GM12878 (cell line): Measurements from ENCODE around the gene CCDC3. TPM values are rescaled to one million over a fixed set of nuclear protein-coding genes. Genes with fewer than 3 reads are reported as not detected.

Experiments
- ATAC-seq: fragments of 200-7000 bp; cut with Tn5 transposase; 3 replicates; pipeline ENCODE4 v1.9.1; 2020; ENCODE audit warnings: mild to moderate bottlenecking, moderate library complexity
- BruUV-seq: library from RNA; stranded (reverse); fragments of 400-500 nt; replicated peaks from 2 replicates; lab custom pipeline; 2021; lab: Mats Ljungman, UMichigan
- CTCF ChIA-PET: fragments of 300-600 bp; sonication (Branson Sonifier 250); formaldehyde crosslinking; extraction: SDS; loops from one replicate; lab custom pipeline; 2021; ENCODE audit warnings: inconsistent platforms; lab: Yijun Ruan, JAX
- POLR2A ChIA-PET: fragments of 350-600 bp; formaldehyde crosslinking; extraction: SDS; loops from one replicate; lab custom pipeline; 2021; ENCODE audit warnings: inconsistent platforms; lab: Charles Lee
- RAD21 ChIA-PET: fragments of 300-600 bp; sonication (Branson Sonifier 250); formaldehyde crosslinking; loops from one replicate; lab custom pipeline; 2023; ENCODE audit warnings: antibody characterized with exemption; ENCODE audit not compliant: unreplicated experiment; lab: Charles Lee
- SMC1A ChIA-PET: fragments of 300-600 bp; sonication (Branson Sonifier 250); formaldehyde crosslinking; loops from one replicate; lab custom pipeline; 2023; ENCODE audit not compliant: unreplicated experiment, uncharacterized antibody; lab: Charles Lee
- DNase-seq: peaks from one replicate; pipeline ENCODE4 v3.0.0-alpha.2; 2011; ENCODE audit warnings: low read depth, low spot score
- FAIRE-seq: peaks from 3 replicates; lab custom pipeline; 2011; peaks lifted over from hg19 to GRCh38; lab: Jason Lieb, UNC
- H2AFZ ChIP-seq: 2 replicates; pipeline ENCODE4 v1.6.0; 2011; ENCODE audit warnings: low read depth, low read length, control low read depth; ENCODE audit not compliant: control insufficient read depth
- H3K27ac ChIP-seq: 2 replicates; pipeline ENCODE4 v1.5.1; 2011; ENCODE audit warnings: control low read depth; ENCODE audit not compliant: control insufficient read depth, insufficient read depth
- H3K27me3 ChIP-seq, 2 experiments: replicated peaks in 1 of 2; 2 replicates each; pipeline versions ENCODE4 v1.6.0 to v1.6.1; 2011; ENCODE audit warnings: low read length in 1 of 2; ENCODE audit not compliant: control insufficient read depth in 2 of 2, insufficient read depth in 2 of 2
- H3K36me3 ChIP-seq, 2 experiments: 2 replicates each; pipeline ENCODE4 v1.5.1; 2011; ENCODE audit warnings: low read length in 1 of 2; ENCODE audit not compliant: control insufficient read depth in 2 of 2, insufficient read depth in 2 of 2
- H3K4me1 ChIP-seq: 2 replicates; pipeline ENCODE4 v1.6.1; 2011; ENCODE audit warnings: mild to moderate bottlenecking, low read length, moderate library complexity, mixed read lengths; ENCODE audit not compliant: control insufficient read depth, insufficient read depth
- H3K4me2 ChIP-seq: 2 replicates; pipeline ENCODE4 v1.6.0; 2011; ENCODE audit warnings: control low read depth; ENCODE audit not compliant: control insufficient read depth, insufficient read depth
- H3K4me3 ChIP-seq: fragments of 200-600 bp; sonication (generic); 2 replicates; pipeline ENCODE4 v1.5.1; 2016
- H3K79me2 ChIP-seq: 2 replicates; pipeline ENCODE4 v1.6.0; 2011; ENCODE audit warnings: low read length; ENCODE audit not compliant: control insufficient read depth, insufficient read depth
- H3K9ac ChIP-seq: 2 replicates; pipeline ENCODE4 v1.8.0; 2011; ENCODE audit warnings: low read length, control low read depth, mixed read lengths; ENCODE audit not compliant: control insufficient read depth, insufficient read depth
- H3K9me3 ChIP-seq: replicated peaks from 3 replicates; pipeline ENCODE4 v1.5.1; 2011; ENCODE audit warnings: mild to moderate bottlenecking, low read length; ENCODE audit not compliant: control insufficient read depth, insufficient read depth
- H4K20me1 ChIP-seq: 2 replicates; pipeline ENCODE4 v1.6.0; 2011; ENCODE audit not compliant: control insufficient read depth, insufficient read depth
- CBFB ChIP-seq: IDR thresholded peaks from 2 replicates; pipeline ENCODE4 v1.6.1; 2016; ENCODE audit warnings: antibody characterized with exemption, low read depth
- CREM ChIP-seq: IDR thresholded peaks from 2 replicates; pipeline ENCODE4 v1.6.1; 2014; ENCODE audit warnings: antibody characterized with exemption, low read depth
- ETV6 ChIP-seq, 2 experiments: fragments of 450-650 bp in 1 of 2; IDR thresholded peaks in 1 of 2; conservative IDR thresholded peaks in 1 of 2; 2 replicates each; pipeline ENCODE4 v1.6.1; 2014; ENCODE audit warnings: antibody characterized with exemption in 1 of 2, borderline replicate concordance in 1 of 2, low read depth in 1 of 2, mild to moderate bottlenecking in 1 of 2, moderate library complexity in 1 of 2
- GATAD2B ChIP-seq: fragments of 450-650 bp; conservative IDR thresholded peaks from 2 replicates; pipeline ENCODE4 v1.6.1; 2017; ENCODE audit warnings: low read depth, mild to moderate bottlenecking, moderate library complexity
- JUNB ChIP-seq: IDR thresholded peaks from 2 replicates; pipeline ENCODE4 v1.6.1; 2016; ENCODE audit warnings: antibody characterized with exemption, mild to moderate bottlenecking
- NFYB ChIP-seq: IDR thresholded peaks from 2 replicates; pipeline ENCODE4 v1.6.1; 2011; ENCODE audit warnings: low read depth, mild to moderate bottlenecking, low read length, improper control_type of control experiment, moderate library complexity; ENCODE audit not compliant: insufficient read depth
- REST ChIP-seq: IDR thresholded peaks from 2 replicates; pipeline ENCODE4 v1.6.1; 2012; ENCODE audit warnings: mild to moderate bottlenecking, low read depth, low read length
- WGBS: methylation state at CpG from one replicate; pipeline ENCODE4 v1.1.6; 2016; ENCODE audit warnings: low lambda C conversion rate; ENCODE audit not compliant: insufficient replicate concordance, insufficient coverage; ENCODE audit errors: missing lambda C conversion rate; 5-methylcytosine and 5-hydroxymethylcytosine counted together
- in situ Hi-C: fragments of 300-500 bp; cut with MboI; formaldehyde crosslinking; loops from 9 replicates; pipeline ENCODE4 v1.14.3; 2018; ENCODE audit warnings: mixed read lengths
- intact Hi-C: fragments of 100-400 bp; cut with micrococcal nuclease; formaldehyde crosslinking; loops from one replicate; pipeline ENCODE4 v1.14.2; 2022; ENCODE audit not compliant: unreplicated experiment
- polyA plus RNA-seq, 11 experiments: library from polyadenylated mRNA; depleted of rRNA in 4 of 11; unstranded in 6 of 11; stranded (reverse) in 5 of 11; fragments of >200 nt; fragmentation: Nextera tagmentation in 4 of 11; fragmentation: Illumina TruSeq in 1 of 11; extraction: Ambion mirVana in 4 of 11; extraction: Trizol in 1 of 11; gene quantifications; 1 replicate in 1 of 11; 2 replicates in 10 of 11; pipeline versions ENCODE4 v1.2.1 to v1.2.3, GENCODE V29; 2011 to 2016; ENCODE audit warnings: inconsistent platforms in 2 of 11, missing spikeins in 2 of 11, low read depth in 1 of 11
- total RNA-seq, 4 experiments: library from RNA; depleted of rRNA in 3 of 4; stranded (reverse); fragments of >200 nt in 3 of 4; fragmentation: Illumina TruSeq in 1 of 4; extraction: Trizol in 1 of 4; gene quantifications; 2 replicates each; pipeline versions ENCODE4 v1.2.1 to v1.2.3, GENCODE V29; 2013 to 2021

Gene CCDC3
- total and polyA plus RNA-seq, 10 of the 15 experiments (the other 5 are each of a cell fraction or from before 2014, with no cell fraction given): 0.08 TPM; not detected in 9

DNA sequence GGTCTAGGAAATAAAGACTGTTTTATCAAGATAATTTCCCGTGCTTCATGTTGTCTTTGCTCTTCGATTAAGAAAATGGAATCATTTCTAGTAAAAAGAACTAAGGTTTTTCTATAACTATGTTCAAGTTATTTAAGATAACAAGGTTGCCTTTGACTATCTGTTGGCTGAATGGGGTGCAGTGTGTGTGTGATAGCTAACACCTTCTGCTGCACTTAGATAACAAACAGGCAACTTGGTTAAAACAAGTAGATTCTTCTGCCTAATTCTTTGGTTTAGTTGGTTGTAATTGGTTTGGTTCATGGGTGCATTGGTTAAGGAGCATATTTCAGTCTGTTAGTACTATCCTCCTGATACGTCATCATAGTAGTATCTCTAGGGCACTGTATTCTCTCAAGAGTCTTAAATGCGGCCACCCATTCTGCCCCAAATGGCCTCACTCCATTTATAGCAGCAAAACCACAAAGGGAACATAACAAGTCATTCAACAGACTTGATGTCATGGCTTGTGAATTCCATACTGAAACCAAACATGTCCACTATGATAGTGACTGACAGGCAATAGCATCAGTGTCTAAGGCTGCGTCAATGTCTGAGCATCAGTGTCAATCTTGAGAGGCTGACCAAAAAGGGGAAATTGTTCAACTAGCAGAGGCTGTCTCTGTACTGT, 55.7 kb downstream of the CCDC3 start (continued):
- TF ChIP-seq JUNB (peak; percentile 40; the same call in 1 of the 2 replicates), CBFB (no peak), CREM (peak; percentile 27; the same call in 1 of the 2 replicates)

- no peak overlapping the region for H3K4me2 ChIP-seq
- TF ChIP-seq GATAD2B: no peak
- no peak for TF ChIP-seq ETV6 (conservative IDR thresholded peaks at IDR 0.05 in 1 of 2, IDR thresholded peaks at IDR 0.05 in 1 of 2; ENCODE audit: borderline replicate concordance in 1 of 2, low read depth in 1 of 2)
- no peak for TF ChIP-seq NFYB
- TF ChIP-seq REST: no peak
- FAIRE-seq (no peak), DNase-seq (no peak), ATAC-seq (no peak)
- no peaks in the 10 kb centered on the region for H3K4me1 ChIP-seq
- intact Hi-C loops: no loop called here
- WGBS: 82% methylated on average over 1 of the region's 1 CpG
- no peak overlapping the region for H3K27ac ChIP-seq
- no peaks in the 10 kb centered on the region for H3K79me2 ChIP-seq
- H3K9ac ChIP-seq: no peak overlapping the region
- H3K27me3 ChIP-seq: no peaks in the 10 kb centered on the region
- no peaks in the 10 kb centered on the region for H3K9me3 ChIP-seq
- H3K36me3 ChIP-seq: no peaks in the 10 kb centered on the region
- ChIA-PET CTCF (no interaction called here), POLR2A (no interaction called here), SMC1A (no interaction called here), RAD21 (no interaction called here)
- in situ Hi-C loops: no loop called here
- H2AFZ ChIP-seq: no peak overlapping the region
- no TSS peak for BruUV-seq
- H4K20me1 ChIP-seq: no peaks in the 10 kb centered on the region
- H3K4me3 ChIP-seq: no peak overlapping the region
These were observed 56.6 kb downstream of the CCDC3 start for GRCh38 chr10:12944931-12945330.
